HepG2 (cell line): ENCODE data around the gene CCDC57. TPM values are rescaled to one million over a fixed set of nuclear protein-coding genes. Genes with fewer than 3 reads are reported as not detected.

Source experiments
- BRF2 ChIP-seq: sonication (generic); formaldehyde crosslinking; IDR thresholded peaks from 2 replicates; pipeline ENCODE4 v1.8.1; 2022; ENCODE audit warnings: mild to moderate bottlenecking, missing genetic modification reagents
- ELF1 ChIP-seq: sonication (generic); formaldehyde crosslinking; IDR thresholded peaks from 2 replicates; pipeline ENCODE4 v1.4.0; 2020; ENCODE audit warnings: missing genetic modification reagents
- FOXC1 ChIP-seq: sonication (generic); formaldehyde crosslinking; IDR thresholded peaks from 2 replicates; pipeline ENCODE4 v1.8.0; 2022; ENCODE audit warnings: mild to moderate bottlenecking, missing genetic modification reagents, borderline replicate concordance
- FOXK1 ChIP-seq: sonication (generic); formaldehyde crosslinking; IDR thresholded peaks from 2 replicates; pipeline ENCODE4 v1.4.0; 2020; ENCODE audit warnings: low read depth, missing genetic modification reagents, borderline replicate concordance
- FOXP4 ChIP-seq: sonication (generic); formaldehyde crosslinking; IDR thresholded peaks from 2 replicates; pipeline ENCODE4 v1.4.0; 2020; ENCODE audit warnings: missing genetic modification reagents
- HDAC2 ChIP-seq: sonication (generic); formaldehyde crosslinking; IDR thresholded peaks from 2 replicates; pipeline ENCODE4 v1.4.0; 2020; ENCODE audit warnings: missing genetic modification reagents
- IRF9 ChIP-seq: sonication (generic); formaldehyde crosslinking; IDR thresholded peaks from 2 replicates; pipeline ENCODE4 v1.8.0; 2022; ENCODE audit warnings: missing genetic modification reagents, mild to moderate bottlenecking, borderline replicate concordance
- MEIS2 ChIP-seq: sonication (generic); formaldehyde crosslinking; IDR thresholded peaks from 2 replicates; pipeline ENCODE4 v1.9.0; 2021; ENCODE audit warnings: mild to moderate bottlenecking, missing genetic modification reagents
- PATZ1 ChIP-seq: sonication (generic); formaldehyde crosslinking; IDR thresholded peaks from 2 replicates; pipeline ENCODE4 v1.4.0; 2020; ENCODE audit warnings: missing genetic modification reagents
- PITX1 ChIP-seq: sonication (generic); formaldehyde crosslinking; IDR thresholded peaks from 2 replicates; pipeline ENCODE4 v1.5.1; 2020; ENCODE audit warnings: mild to moderate bottlenecking, missing genetic modification reagents
- REXO4 ChIP-seq: sonication (generic); formaldehyde crosslinking; IDR thresholded peaks from 2 replicates; pipeline ENCODE4 v1.8.0; 2022; ENCODE audit warnings: missing genetic modification reagents, mild to moderate bottlenecking, borderline replicate concordance
- SALL1 ChIP-seq: sonication (generic); formaldehyde crosslinking; IDR thresholded peaks from 2 replicates; pipeline ENCODE4 v1.8.0; 2022; ENCODE audit warnings: mild to moderate bottlenecking, missing genetic modification reagents
- STAG1 ChIP-seq: sonication (generic); formaldehyde crosslinking; IDR thresholded peaks from 2 replicates; pipeline ENCODE4 v1.4.0; 2020; ENCODE audit warnings: missing genetic modification reagents
- ZMAT3 ChIP-seq: sonication (generic); formaldehyde crosslinking; conservative IDR thresholded peaks from 2 replicates; pipeline ENCODE4 v1.7.0; 2021; ENCODE audit warnings: missing genetic modification reagents
- ZNF337 ChIP-seq: sonication (generic); formaldehyde crosslinking; IDR thresholded peaks from 2 replicates; pipeline ENCODE4 v1.5.1; 2020; ENCODE audit warnings: missing genetic modification reagents, low read depth, mild to moderate bottlenecking, borderline replicate concordance
- ZNF576 ChIP-seq: sonication (generic); formaldehyde crosslinking; IDR thresholded peaks from 2 replicates; pipeline ENCODE4 v1.4.0; 2020; ENCODE audit warnings: mild to moderate bottlenecking, missing genetic modification reagents
- ZNF644 ChIP-seq: IDR thresholded peaks from 2 replicates; pipeline ENCODE4 v1.6.1; 2016; ENCODE audit warnings: low read depth
- ZNF709 ChIP-seq: sonication (generic); formaldehyde crosslinking; IDR thresholded peaks from 2 replicates; pipeline ENCODE4 v1.5.0; 2020; ENCODE audit warnings: mild to moderate bottlenecking, missing genetic modification reagents
- ZNF775 ChIP-seq: sonication (generic); formaldehyde crosslinking; IDR thresholded peaks from 2 replicates; pipeline ENCODE4 v1.4.0; 2020; ENCODE audit warnings: missing genetic modification reagents, mild to moderate bottlenecking, moderate library complexity, borderline replicate concordance
- ZZZ3 ChIP-seq: sonication (generic); formaldehyde crosslinking; IDR thresholded peaks from 2 replicates; pipeline ENCODE4 v1.4.0; 2020; ENCODE audit warnings: missing genetic modification reagents, mild to moderate bottlenecking, borderline replicate concordance
- polyA plus RNA-seq, 8 experiments: library from polyadenylated mRNA; depleted of rRNA in 3 of 8; stranded (reverse) in 7 of 8; unstranded in 1 of 8; fragments of >200 nt; fragmentation: Illumina TruSeq in 4 of 8; extraction: Trizol in 4 of 8; gene quantifications; 2 replicates each; pipeline versions ENCODE4 v1.2.1 to v1.2.3, GENCODE V29; 2011 to 2016; ENCODE audit warnings: low read depth in 4 of 8, missing spikeins in 1 of 8, mixed read lengths in 1 of 8; ENCODE audit not compliant: insufficient read depth in 1 of 8
- total RNA-seq, 5 experiments: library from RNA; depleted of rRNA; stranded (reverse); fragments of >200 nt; fragmentation: Illumina TruSeq; extraction: Trizol; gene quantifications; 2 replicates each; pipeline ENCODE4 v1.2.3, GENCODE V29; 2016; ENCODE audit warnings: low read depth in 1 of 5

Gene CCDC57
- total and polyA plus RNA-seq, 2 of the 13 experiments (the other 11 are each of a cell fraction or from before 2014, with no cell fraction given), result 59.3 to 59.9 TPM

GRCh38 chr17:82242977-82243647, 30.5 kb upstream of the CCDC57 start (continued):
- peak; percentile 95 for TF ChIP-seq PATZ1 (CRISPR knock-in tag)
- peak; percentile 33; the same call in 1 of the 2 replicates for TF ChIP-seq HDAC2 (CRISPR knock-in tag)
- no peak for TF ChIP-seq ZMAT3 (CRISPR knock-in tag)
- peak; percentile 69; the same call in 1 of the 2 replicates for TF ChIP-seq IRF9 (CRISPR knock-in tag)
- no peak for TF ChIP-seq ZNF337 (CRISPR knock-in tag)
- TF ChIP-seq BRF2 (CRISPR knock-in tag), result peak; percentile 64; the same call in 1 of the 2 replicates
- TF ChIP-seq ZNF709, result 0 out of 2 replicates have a peak, but pooled peaks have one; percentile 2
- 0 out of 2 replicates have a peak, but pooled peaks have one; percentile 74 for TF ChIP-seq ZNF576 (CRISPR knock-in tag)
- peak; percentile 55 for TF ChIP-seq SALL1 (CRISPR knock-in tag)
- TF ChIP-seq ZNF775, result no peak
- TF ChIP-seq REXO4 (CRISPR knock-in tag), result no peak
- 0 out of 2 replicates have a peak, but pooled peaks have one; percentile 9 for TF ChIP-seq ZZZ3 (CRISPR knock-in tag)
- peak; percentile 46; the same call in 1 of the 2 replicates for TF ChIP-seq ZNF644 (CRISPR knock-in tag)
- TF ChIP-seq FOXC1, result 0 out of 2 replicates have a peak, but pooled peaks have one; percentile 24
- peak; percentile 20; the same call in 1 of the 2 replicates for TF ChIP-seq STAG1 (CRISPR knock-in tag)
- TF ChIP-seq FOXP4 (CRISPR knock-in tag), result 0 out of 2 replicates have a peak, but pooled peaks have one; percentile 25
- 0 out of 2 replicates have a peak, but pooled peaks have one; percentile 50 for TF ChIP-seq MEIS2 (CRISPR knock-in tag)
- TF ChIP-seq ELF1 (CRISPR knock-in tag), result peak; percentile 30; the same call in 1 of the 2 replicates
- TF ChIP-seq FOXK1 (CRISPR knock-in tag), result peak; percentile 17; the same call in 1 of the 2 replicates
- 0 out of 2 replicates have a peak, but pooled peaks have one; percentile 41 for TF ChIP-seq PITX1 (CRISPR knock-in tag)
